Measurements from ENCODE around the gene GPT2. TPM values are rescaled to one million over a fixed set of nuclear protein-coding genes. Genes with fewer than 3 reads are reported as not detected.

The GPT2 gene
- total RNA-seq, 1 donor from 2014 or later = 93.1 TPM

DNA sequence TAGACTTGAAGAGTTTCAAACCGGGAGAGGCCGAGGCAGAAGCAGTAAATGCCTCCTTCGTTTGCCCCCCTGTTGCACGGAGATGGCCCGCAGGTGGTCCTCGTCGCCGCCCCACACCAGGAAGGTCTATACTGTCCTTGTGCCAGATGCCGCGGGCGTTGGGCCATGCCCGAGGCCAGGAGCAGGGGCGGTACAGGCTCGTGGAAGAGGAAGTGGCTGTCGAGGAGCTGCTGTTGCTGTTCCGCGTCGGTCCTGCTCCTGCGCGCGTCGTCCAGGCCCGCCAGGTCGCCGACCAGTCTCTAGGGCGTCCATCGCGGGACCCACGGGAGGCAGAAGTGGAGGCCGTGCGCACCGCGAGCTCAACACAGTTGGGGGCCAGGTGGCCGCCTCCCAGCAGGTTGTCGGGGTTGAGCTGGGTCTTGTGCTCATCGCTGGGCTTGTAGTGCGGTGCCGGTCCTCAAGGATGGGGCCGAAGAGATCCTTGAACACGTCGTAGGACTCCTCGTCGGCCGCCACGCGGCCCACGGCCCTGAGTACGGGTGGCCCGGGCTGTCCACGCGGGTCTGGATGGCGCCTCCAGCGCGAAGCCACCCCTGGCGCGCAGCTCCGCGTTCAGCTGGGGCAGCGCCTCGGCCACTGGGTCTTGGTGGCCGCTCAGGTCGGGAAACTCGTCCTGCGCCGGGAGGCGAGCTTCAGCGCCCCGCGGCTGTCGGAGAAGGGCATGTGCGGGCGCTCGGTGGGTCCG is 40.1 kb upstream of the GPT2 start:
- H3K4me3 Mint-ChIP-seq (ENCODE audit: low read depth) = no peak overlapping the region
- peaks cover 1% of the 10 kb centered on the region for H3K4me1 Mint-ChIP-seq (ENCODE audit: low read depth)
- TF ChIP-seq, protein P1, sequence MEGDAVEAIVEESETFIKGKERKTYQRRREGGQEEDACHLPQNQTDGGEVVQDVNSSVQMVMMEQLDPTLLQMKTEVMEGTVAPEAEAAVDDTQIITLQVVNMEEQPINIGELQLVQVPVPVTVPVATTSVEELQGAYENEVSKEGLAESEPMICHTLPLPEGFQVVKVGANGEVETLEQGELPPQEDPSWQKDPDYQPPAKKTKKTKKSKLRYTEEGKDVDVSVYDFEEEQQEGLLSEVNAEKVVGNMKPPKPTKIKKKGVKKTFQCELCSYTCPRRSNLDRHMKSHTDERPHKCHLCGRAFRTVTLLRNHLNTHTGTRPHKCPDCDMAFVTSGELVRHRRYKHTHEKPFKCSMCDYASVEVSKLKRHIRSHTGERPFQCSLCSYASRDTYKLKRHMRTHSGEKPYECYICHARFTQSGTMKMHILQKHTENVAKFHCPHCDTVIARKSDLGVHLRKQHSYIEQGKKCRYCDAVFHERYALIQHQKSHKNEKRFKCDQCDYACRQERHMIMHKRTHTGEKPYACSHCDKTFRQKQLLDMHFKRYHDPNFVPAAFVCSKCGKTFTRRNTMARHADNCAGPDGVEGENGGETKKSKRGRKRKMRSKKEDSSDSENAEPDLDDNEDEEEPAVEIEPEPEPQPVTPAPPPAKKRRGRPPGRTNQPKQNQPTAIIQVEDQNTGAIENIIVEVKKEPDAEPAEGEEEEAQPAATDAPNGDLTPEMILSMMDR (IDR thresholded peaks at IDR 0.05; ENCODE audit: unreplicated experiment) = no peak
- DNase-seq (ENCODE audit: low spot score, unreplicated experiment) = no peak
- peaks cover 4% of the 10 kb centered on the region for H3K9me3 Mint-ChIP-seq (ENCODE audit: low read depth)
- H3K27me3 Mint-ChIP-seq = no peaks in the 10 kb centered on the region
- H3K27ac Mint-ChIP-seq = no peak overlapping the region
- H3K36me3 Mint-ChIP-seq (ENCODE audit: insufficient read depth) = no peaks in the 10 kb centered on the region

DNA sequence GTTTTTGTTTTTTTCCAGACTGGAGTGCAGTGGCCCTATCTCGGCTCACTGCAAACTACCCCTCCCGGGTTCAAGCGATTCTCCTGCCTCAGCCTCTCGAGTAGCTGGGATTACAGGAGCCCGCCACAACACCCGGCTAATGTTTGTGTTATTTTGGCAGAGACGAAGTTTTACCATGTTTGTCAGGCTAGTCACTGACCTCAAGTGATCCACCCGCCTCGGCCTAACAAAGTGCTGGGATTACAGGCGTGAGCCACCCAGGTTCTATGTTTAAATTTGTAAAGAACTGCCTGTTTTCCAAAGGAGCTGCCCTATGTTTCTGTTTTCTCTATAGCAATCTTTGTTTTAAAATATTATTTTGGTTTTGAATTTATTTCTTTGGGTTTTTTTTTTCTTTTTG is 39.4 kb upstream of the GPT2 start:
- Mint-ChIP-seq H3K27me3 (no peaks in the 10 kb centered on the region), H3K4me3 (ENCODE audit: low read depth) (no peak overlapping the region), H3K36me3 (ENCODE audit: insufficient read depth) (no peaks in the 10 kb centered on the region), H3K9me3 (ENCODE audit: low read depth) (peaks cover 4% of the 10 kb centered on the region), H3K4me1 (ENCODE audit: low read depth) (peaks cover 1% of the 10 kb centered on the region), H3K27ac (no peak overlapping the region)
- TF ChIP-seq, protein P1 (IDR thresholded peaks at IDR 0.05; ENCODE audit: unreplicated experiment) = no peak
- DNase-seq (ENCODE audit: low spot score, unreplicated experiment) = no peak

DNA sequence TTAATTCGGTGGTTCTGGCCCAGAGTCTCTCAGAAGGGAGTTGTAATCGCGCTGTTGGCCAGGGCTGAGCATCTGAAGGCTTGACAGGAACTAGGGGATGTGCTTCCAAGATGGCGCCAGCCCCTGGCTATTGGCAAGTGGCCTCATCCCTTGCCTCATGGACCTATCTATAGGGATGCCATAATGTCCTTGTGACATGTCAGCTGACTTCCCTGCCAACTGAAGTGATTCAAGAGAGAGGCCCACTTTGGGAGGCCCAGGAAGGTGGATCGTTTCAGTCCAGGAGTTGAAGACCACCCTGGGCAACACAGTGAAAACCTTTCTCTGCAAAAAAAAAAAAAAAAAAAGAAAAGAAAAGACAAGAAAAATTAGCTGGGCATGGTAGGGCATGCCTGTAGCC is 38.2 kb upstream of the GPT2 start:
- DNase-seq (ENCODE audit: low spot score, unreplicated experiment) = no peak
- Mint-ChIP-seq H3K27me3 (no peaks in the 10 kb centered on the region), H3K36me3 (ENCODE audit: insufficient read depth) (no peaks in the 10 kb centered on the region), H3K9me3 (ENCODE audit: low read depth) (peaks cover 4% of the 10 kb centered on the region), H3K4me3 (ENCODE audit: low read depth) (no peak overlapping the region), H3K27ac (no peak overlapping the region), H3K4me1 (ENCODE audit: low read depth) (no peaks in the 10 kb centered on the region)
- TF ChIP-seq, protein P1 (IDR thresholded peaks at IDR 0.05; ENCODE audit: unreplicated experiment) = no peak

DNA sequence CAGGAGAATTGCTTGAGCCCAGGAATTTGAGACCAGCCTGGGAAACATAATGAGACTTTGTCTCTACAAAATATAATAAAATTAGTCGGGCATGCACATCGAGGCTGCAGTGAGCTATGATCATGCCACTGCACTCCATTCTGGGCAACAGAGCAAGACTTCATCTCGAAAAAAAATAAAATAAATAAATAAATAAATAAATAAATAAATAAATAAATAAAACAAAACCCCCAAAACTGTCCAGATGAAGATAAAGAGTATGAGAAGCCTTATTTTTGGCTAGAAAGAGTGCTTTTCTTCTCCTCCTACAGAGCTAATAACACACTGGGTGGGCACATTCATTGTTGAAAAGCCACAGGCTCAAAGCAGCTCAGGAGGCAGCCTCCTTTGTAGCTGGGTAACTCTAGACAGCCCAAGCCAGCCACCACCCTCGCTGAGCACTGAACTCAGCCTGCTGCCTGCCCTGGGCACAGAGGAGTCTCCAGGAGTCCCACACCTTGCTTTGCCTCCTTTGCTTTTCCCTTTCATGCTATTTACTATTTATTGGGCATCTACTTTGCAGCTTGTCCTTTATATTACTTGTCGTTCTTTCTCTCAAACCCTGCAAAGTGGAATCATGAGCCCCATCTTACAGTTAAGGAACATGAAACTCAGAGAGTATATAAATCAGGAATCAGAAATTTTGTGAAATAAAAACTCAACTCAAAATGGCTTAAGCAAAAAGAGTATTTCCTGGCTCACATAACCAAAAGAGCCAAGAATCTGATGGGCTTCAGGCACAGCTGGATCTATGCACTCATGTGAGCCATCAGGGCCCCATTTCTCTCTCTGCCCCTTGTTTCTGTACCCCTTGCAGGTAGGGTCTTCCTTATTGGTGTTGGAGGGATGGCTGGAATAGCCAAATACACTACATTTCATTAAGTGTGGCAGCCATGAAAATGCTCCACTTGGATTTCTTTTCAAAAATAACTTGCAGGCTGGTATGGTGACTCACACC is 35.1 kb upstream of the GPT2 start:
- H3K27me3 Mint-ChIP-seq = peaks cover 5% of the 10 kb centered on the region
- DNase-seq (ENCODE audit: low spot score, unreplicated experiment) = no peak
- no peaks in the 10 kb centered on the region for H3K9me3 Mint-ChIP-seq (ENCODE audit: low read depth)
- H3K4me3 Mint-ChIP-seq (ENCODE audit: low read depth) = no peak overlapping the region
- peaks cover 8% of the 10 kb centered on the region for H3K4me1 Mint-ChIP-seq (ENCODE audit: low read depth)
- no peaks in the 10 kb centered on the region for H3K36me3 Mint-ChIP-seq (ENCODE audit: insufficient read depth)
- TF ChIP-seq, protein P1 (IDR thresholded peaks at IDR 0.05; ENCODE audit: unreplicated experiment) = no peak
- no peak overlapping the region for H3K27ac Mint-ChIP-seq
